ENCODE results near the gene HDGFL1. TPM values are rescaled to one million over a fixed set of nuclear protein-coding genes. Genes with fewer than 3 reads are reported as not detected.

The HDGFL1 gene
- polyA plus RNA-seq, 1 donor from 2014 or later = not detected

DNA sequence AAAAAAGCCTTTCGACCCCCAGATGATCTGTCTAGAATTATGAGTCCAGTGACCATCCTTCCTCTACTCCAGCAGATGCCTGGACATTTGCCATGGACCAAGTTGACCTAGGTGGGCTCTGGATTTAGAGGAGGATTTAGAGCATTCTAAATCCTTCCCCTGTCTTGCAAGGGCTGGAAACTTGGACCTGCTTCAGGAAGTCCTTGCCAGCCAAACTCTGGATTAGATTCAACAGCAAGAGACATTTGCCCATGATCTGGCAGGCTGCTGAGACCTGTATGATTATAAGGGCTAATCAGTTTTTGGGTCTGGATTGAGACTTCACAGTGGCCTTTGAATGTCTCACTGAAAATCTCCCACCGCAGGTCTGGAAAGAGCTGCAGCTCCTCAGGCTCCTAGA lies 13.1 kb upstream of the HDGFL1 start:
- Histone ChIP-seq H3K27me3 (ENCODE audit: insufficient read depth, low read depth, low read length) (no peaks in the 10 kb centered on the region), H3K9me2 (ENCODE audit: insufficient read depth, low read length) (no peaks in the 10 kb centered on the region), H3K27ac (ENCODE audit: low read length) (no peak overlapping the region), H3K4me3 (ENCODE audit: low read length) (no peak overlapping the region), H2AFZ (ENCODE audit: low read depth, low read length) (no peak overlapping the region), H3K36me3 (ENCODE audit: insufficient read depth, low read length) (no peaks in the 10 kb centered on the region), H3F3A (ENCODE audit: insufficient read depth, low read length, poor library complexity, severe bottlenecking) (no peaks in the 10 kb centered on the region), H3K9me3 (ENCODE audit: low read length) (no peaks in the 10 kb centered on the region), H3K9ac (ENCODE audit: low read length) (no peak overlapping the region), H3K4me2 (ENCODE audit: low read length) (no peak overlapping the region), H3K79me2 (replicated peaks; ENCODE audit: insufficient read depth, low read length) (no peaks in the 10 kb centered on the region), H4K20me1 (ENCODE audit: insufficient read depth) (no peaks in the 10 kb centered on the region)
- TF ChIP-seq, protein P1, sequence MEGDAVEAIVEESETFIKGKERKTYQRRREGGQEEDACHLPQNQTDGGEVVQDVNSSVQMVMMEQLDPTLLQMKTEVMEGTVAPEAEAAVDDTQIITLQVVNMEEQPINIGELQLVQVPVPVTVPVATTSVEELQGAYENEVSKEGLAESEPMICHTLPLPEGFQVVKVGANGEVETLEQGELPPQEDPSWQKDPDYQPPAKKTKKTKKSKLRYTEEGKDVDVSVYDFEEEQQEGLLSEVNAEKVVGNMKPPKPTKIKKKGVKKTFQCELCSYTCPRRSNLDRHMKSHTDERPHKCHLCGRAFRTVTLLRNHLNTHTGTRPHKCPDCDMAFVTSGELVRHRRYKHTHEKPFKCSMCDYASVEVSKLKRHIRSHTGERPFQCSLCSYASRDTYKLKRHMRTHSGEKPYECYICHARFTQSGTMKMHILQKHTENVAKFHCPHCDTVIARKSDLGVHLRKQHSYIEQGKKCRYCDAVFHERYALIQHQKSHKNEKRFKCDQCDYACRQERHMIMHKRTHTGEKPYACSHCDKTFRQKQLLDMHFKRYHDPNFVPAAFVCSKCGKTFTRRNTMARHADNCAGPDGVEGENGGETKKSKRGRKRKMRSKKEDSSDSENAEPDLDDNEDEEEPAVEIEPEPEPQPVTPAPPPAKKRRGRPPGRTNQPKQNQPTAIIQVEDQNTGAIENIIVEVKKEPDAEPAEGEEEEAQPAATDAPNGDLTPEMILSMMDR (IDR thresholded peaks at IDR 0.05; ENCODE audit: poor library complexity, severe bottlenecking) = no peak
- TF ChIP-seq, protein P2, sequence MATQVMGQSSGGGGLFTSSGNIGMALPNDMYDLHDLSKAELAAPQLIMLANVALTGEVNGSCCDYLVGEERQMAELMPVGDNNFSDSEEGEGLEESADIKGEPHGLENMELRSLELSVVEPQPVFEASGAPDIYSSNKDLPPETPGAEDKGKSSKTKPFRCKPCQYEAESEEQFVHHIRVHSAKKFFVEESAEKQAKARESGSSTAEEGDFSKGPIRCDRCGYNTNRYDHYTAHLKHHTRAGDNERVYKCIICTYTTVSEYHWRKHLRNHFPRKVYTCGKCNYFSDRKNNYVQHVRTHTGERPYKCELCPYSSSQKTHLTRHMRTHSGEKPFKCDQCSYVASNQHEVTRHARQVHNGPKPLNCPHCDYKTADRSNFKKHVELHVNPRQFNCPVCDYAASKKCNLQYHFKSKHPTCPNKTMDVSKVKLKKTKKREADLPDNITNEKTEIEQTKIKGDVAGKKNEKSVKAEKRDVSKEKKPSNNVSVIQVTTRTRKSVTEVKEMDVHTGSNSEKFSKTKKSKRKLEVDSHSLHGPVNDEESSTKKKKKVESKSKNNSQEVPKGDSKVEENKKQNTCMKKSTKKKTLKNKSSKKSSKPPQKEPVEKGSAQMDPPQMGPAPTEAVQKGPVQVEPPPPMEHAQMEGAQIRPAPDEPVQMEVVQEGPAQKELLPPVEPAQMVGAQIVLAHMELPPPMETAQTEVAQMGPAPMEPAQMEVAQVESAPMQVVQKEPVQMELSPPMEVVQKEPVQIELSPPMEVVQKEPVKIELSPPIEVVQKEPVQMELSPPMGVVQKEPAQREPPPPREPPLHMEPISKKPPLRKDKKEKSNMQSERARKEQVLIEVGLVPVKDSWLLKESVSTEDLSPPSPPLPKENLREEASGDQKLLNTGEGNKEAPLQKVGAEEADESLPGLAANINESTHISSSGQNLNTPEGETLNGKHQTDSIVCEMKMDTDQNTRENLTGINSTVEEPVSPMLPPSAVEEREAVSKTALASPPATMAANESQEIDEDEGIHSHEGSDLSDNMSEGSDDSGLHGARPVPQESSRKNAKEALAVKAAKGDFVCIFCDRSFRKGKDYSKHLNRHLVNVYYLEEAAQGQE (IDR thresholded peaks at IDR 0.05; ENCODE audit: borderline replicate concordance) = no peak
- TF ChIP-seq RAD21 (conservative IDR thresholded peaks at IDR 0.05) = no peak

DNA sequence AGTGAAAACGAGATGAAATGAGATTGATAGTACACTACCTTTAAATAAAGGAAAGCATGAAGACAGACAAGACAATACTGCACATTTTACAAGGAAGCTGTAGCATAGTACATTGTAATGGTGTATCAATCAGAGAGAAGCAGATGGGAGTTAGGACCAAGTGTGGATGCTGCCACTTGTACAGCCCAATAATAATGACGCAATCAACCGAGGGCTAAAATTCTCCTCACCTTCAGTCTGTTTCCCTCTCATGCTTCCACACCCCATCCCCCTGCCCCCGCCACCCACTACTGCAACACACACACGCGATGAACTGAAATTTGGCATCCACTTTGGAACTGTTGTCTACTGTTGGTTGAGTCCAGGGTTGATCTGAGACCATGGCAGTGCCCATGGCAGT lies 12.4 kb upstream of the HDGFL1 start:
- Histone ChIP-seq H3K27me3 (ENCODE audit: insufficient read depth, low read depth, low read length) (no peaks in the 10 kb centered on the region), H3K9me3 (ENCODE audit: low read length) (no peaks in the 10 kb centered on the region), H3K9me2 (ENCODE audit: insufficient read depth, low read length) (no peaks in the 10 kb centered on the region), H3K4me2 (ENCODE audit: low read length) (no peak overlapping the region), H2AFZ (ENCODE audit: low read depth, low read length) (no peak overlapping the region), H4K20me1 (ENCODE audit: insufficient read depth) (no peaks in the 10 kb centered on the region), H3F3A (ENCODE audit: insufficient read depth, low read length, poor library complexity, severe bottlenecking) (no peaks in the 10 kb centered on the region), H3K79me2 (replicated peaks; ENCODE audit: insufficient read depth, low read length) (no peaks in the 10 kb centered on the region), H3K9ac (ENCODE audit: low read length) (no peak overlapping the region), H3K36me3 (ENCODE audit: insufficient read depth, low read length) (no peaks in the 10 kb centered on the region), H3K4me3 (ENCODE audit: low read length) (no peak overlapping the region), H3K27ac (ENCODE audit: low read length) (no peak overlapping the region)
- no peak for TF ChIP-seq EP300 (conservative IDR thresholded peaks at IDR 0.05; ENCODE audit: poor library complexity, severe bottlenecking)
- no peak for TF ChIP-seq SMC3 (conservative IDR thresholded peaks at IDR 0.05; ENCODE audit: poor library complexity)
- TF ChIP-seq, protein P2 (IDR thresholded peaks at IDR 0.05; ENCODE audit: borderline replicate concordance) = no peak
- TF ChIP-seq, protein P1 (IDR thresholded peaks at IDR 0.05; ENCODE audit: poor library complexity, severe bottlenecking) = no peak
- TF ChIP-seq POLR2AphosphoS5 (IDR thresholded peaks at IDR 0.05) = no peak
- no peak for TF ChIP-seq TAF1 (IDR thresholded peaks at IDR 0.05; ENCODE audit: low read depth)
